ENCODE measurements around the gene B4GALNT3.

- TF ChIP-seq, protein P1, sequence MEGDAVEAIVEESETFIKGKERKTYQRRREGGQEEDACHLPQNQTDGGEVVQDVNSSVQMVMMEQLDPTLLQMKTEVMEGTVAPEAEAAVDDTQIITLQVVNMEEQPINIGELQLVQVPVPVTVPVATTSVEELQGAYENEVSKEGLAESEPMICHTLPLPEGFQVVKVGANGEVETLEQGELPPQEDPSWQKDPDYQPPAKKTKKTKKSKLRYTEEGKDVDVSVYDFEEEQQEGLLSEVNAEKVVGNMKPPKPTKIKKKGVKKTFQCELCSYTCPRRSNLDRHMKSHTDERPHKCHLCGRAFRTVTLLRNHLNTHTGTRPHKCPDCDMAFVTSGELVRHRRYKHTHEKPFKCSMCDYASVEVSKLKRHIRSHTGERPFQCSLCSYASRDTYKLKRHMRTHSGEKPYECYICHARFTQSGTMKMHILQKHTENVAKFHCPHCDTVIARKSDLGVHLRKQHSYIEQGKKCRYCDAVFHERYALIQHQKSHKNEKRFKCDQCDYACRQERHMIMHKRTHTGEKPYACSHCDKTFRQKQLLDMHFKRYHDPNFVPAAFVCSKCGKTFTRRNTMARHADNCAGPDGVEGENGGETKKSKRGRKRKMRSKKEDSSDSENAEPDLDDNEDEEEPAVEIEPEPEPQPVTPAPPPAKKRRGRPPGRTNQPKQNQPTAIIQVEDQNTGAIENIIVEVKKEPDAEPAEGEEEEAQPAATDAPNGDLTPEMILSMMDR (IDR thresholded peaks at IDR 0.05 in 4 of 5, conservative IDR thresholded peaks at IDR 0.05 in 1 of 5), result no peak
- no peak for TF ChIP-seq POLR2A (IDR thresholded peaks at IDR 0.05)
Observed at GRCh38 chr12:512933-513332, 53.2 kb downstream of the B4GALNT3 start.

All from gastrocnemius medialis (tissue), 4 donors.